Measurements from ENCODE around the gene ECHS1. TPM values are rescaled to one million over a fixed set of nuclear protein-coding genes. Genes with fewer than 3 reads are reported as not detected.
"Not testable (repeated sequence)": the region's sequence is repeated elsewhere in the genome, so short reads cannot be mapped to it uniquely, and the experiment has no call there.

Gene ECHS1
- total RNA-seq, 2 experiments from 2014 or later: 50.7 to 51.4 TPM

- Mint-ChIP-seq H3K4me1 (ENCODE audit: low read depth) (peaks cover 50% of the 10 kb centered on the region), H3K27me3 (no peaks in the 10 kb centered on the region), H3K27ac (peak overlapping the region; percentile 97), H3K9me3 (no peaks in the 10 kb centered on the region), H3K4me3 (peak overlapping the region; percentile 26), H3K36me3 (ENCODE audit: low read depth) (peaks cover 13% of the 10 kb centered on the region)
- ATAC-seq (no peak), DNase-seq (no peak)
- TF ChIP-seq CTCF (IDR thresholded peaks at IDR 0.05): no peak
- intact Hi-C loops (cut with micrococcal nuclease): loop anchor here (5.0 kb wide), 1 partner anchor 64 kb away; no protein-coding TSS in a partner anchor
- POLR2A ChIA-PET: interaction anchor here (0.6 to 3.3 kb wide), 7 partner anchors 12 to 35 kb away, joined by 3 to 20 read pairs (median 5); partner anchors contain the start of genes ECHS1, FUOM and PAOX
- CTCF ChIA-PET: interaction anchor here (1.0 to 4.5 kb wide), 9 partner anchors 10 to 129 kb away, joined by 3 to 37 read pairs (median 3); partner anchors contain the start of gene FUOM
Measured at GRCh38 chr10:133391249-133391635, 18.1 kb upstream of the ECHS1 start.

- peak overlapping the region; percentile 97 for H3K27ac Mint-ChIP-seq
- no peak for TF ChIP-seq CTCF (IDR thresholded peaks at IDR 0.05)
- H3K36me3 Mint-ChIP-seq (ENCODE audit: low read depth): peaks cover 14% of the 10 kb centered on the region
- no peaks in the 10 kb centered on the region for H3K27me3 Mint-ChIP-seq
- peaks cover 45% of the 10 kb centered on the region for H3K4me1 Mint-ChIP-seq (ENCODE audit: low read depth)
- POLR2A ChIA-PET: interaction anchor here (0.6 to 3.3 kb wide), 10 partner anchors 8 to 34 kb away, joined by 3 to 20 read pairs (median 5); partner anchors contain the start of genes ECHS1, FUOM and PAOX
- ATAC-seq (peak; percentile 3), DNase-seq (peak; percentile 27)
- H3K4me3 Mint-ChIP-seq: peak overlapping the region; percentile 78
- intact Hi-C loops (cut with micrococcal nuclease): loop anchor here (5.0 kb wide), 1 partner anchor 63 kb away; no protein-coding TSS in a partner anchor
- H3K9me3 Mint-ChIP-seq: no peaks in the 10 kb centered on the region
- CTCF ChIA-PET: interaction anchor here (1.0 to 4.5 kb wide), 9 partner anchors 9 to 129 kb away, joined by 3 to 37 read pairs (median 3); partner anchors contain the start of gene FUOM
Measured at GRCh38 chr10:133390597-133391248, 17.6 kb upstream of the ECHS1 start.

- peak overlapping the region; percentile 78 for H3K4me3 Mint-ChIP-seq
- H3K27me3 Mint-ChIP-seq: no peaks in the 10 kb centered on the region
- peaks cover 35% of the 10 kb centered on the region for H3K4me1 Mint-ChIP-seq (ENCODE audit: low read depth)
- DNase-seq (peak; percentile 77), ATAC-seq (peak; percentile 54)
- H3K9me3 Mint-ChIP-seq: no peaks in the 10 kb centered on the region
- peak; percentile 20 for TF ChIP-seq CTCF (IDR thresholded peaks at IDR 0.05)
- peak overlapping the region; percentile 97 for H3K27ac Mint-ChIP-seq
- peaks cover 5% of the 10 kb centered on the region for H3K36me3 Mint-ChIP-seq (ENCODE audit: low read depth)
- intact Hi-C loops (cut with micrococcal nuclease): no loop called here
- POLR2A ChIA-PET: interaction anchor here (1.1 to 3.3 kb wide), 9 partner anchors 10 to 33 kb away, joined by 3 to 20 read pairs (median 4); partner anchors contain the start of genes ECHS1, FUOM and PAOX
- CTCF ChIA-PET: interaction anchor here (2.3 to 4.5 kb wide), 2 partner anchors 60 to 81 kb away, joined by 7 to 37 read pairs; no protein-coding TSS in a partner anchor
Measured at GRCh38 chr10:133388973-133389818, 16.0 kb upstream of the ECHS1 start.

- Mint-ChIP-seq H3K9me3 (no peaks in the 10 kb centered on the region), H3K4me1 (ENCODE audit: low read depth) (peaks cover 33% of the 10 kb centered on the region), H3K4me3 (peak overlapping the region; percentile 78), H3K27ac (peak overlapping the region; percentile 97), H3K36me3 (ENCODE audit: low read depth) (peaks cover 5% of the 10 kb centered on the region), H3K27me3 (no peaks in the 10 kb centered on the region)
- ATAC-seq: no peak
- ChIA-PET CTCF (interaction anchor here (4.5 kb wide), 1 partner anchor 60 kb away, joined by 37 read pairs; no protein-coding TSS in a partner anchor), POLR2A (interaction anchor here (1.1 to 3.3 kb wide), 3 partner anchors 12 to 22 kb away, joined by 3 to 10 read pairs (median 9); partner anchors contain the start of gene ECHS1)
- TF ChIP-seq CTCF (IDR thresholded peaks at IDR 0.05): no peak
- intact Hi-C loops (cut with micrococcal nuclease): no loop called here
- DNase-seq: no peak
Measured at GRCh38 chr10:133388236-133388972, 15.2 kb upstream of the ECHS1 start.

GRCh38 chr10:133386951-133387350, 13.8 kb upstream of the ECHS1 start:
- POLR2A ChIA-PET: interaction anchor here (1.6 kb wide), 1 partner anchor 10 kb away, joined by 4 read pairs; no protein-coding TSS in a partner anchor
- not testable (repeated sequence) for H3K9me3 Mint-ChIP-seq

More at GRCh38 chr10:133386951-133387350, 13.8 kb upstream of the ECHS1 start:
- intact Hi-C loops (cut with micrococcal nuclease); ATAC-seq; DNase-seq; H3K27me3 Mint-ChIP-seq; H3K27ac Mint-ChIP-seq; H3K4me3 Mint-ChIP-seq; H3K36me3 Mint-ChIP-seq (ENCODE audit: low read depth): not testable (repeated sequence)
- CTCF ChIA-PET: interaction anchor here (0.8 to 1.6 kb wide), 3 partner anchors 57 to 185 kb away, joined by 3 to 6 read pairs (median 3); no protein-coding TSS in a partner anchor
- H3K4me1 Mint-ChIP-seq (ENCODE audit: low read depth): peaks cover 30% of the 10 kb centered on the region

All from activated CD8-positive, alpha-beta T cell treated with anti-CD3 and anti-CD28 coated beads for 36 hours (primary cell).